GM10248 (cell line): ENCODE data around the gene PTPN2.

ENCODE experiments used
- CTCF ChIA-PET: fragments of 300-600 bp; sonication (Branson Sonifier 250); formaldehyde crosslinking; extraction: SDS; loops from one replicate; lab custom pipeline; 2021; ENCODE audit warnings: antibody characterized with exemption; lab: Yijun Ruan, JAX
- POLR2A ChIA-PET: fragments of 350-650 bp; sonication (Branson Sonifier 250); formaldehyde crosslinking; extraction: SDS; loops from one replicate; lab custom pipeline; 2020; ENCODE audit warnings: antibody characterized with exemption; lab: Yijun Ruan, JAX
- DNase-seq: peaks from one replicate; pipeline ENCODE4 v3.0.0; 2012; ENCODE audit errors: extremely low spot score
- TF ChIP-seq, protein P1 (sequence below): IDR thresholded peaks from 2 replicates; pipeline ENCODE4 v1.5.1; 2012; ENCODE audit warnings: mild to moderate bottlenecking, low read depth; ENCODE audit errors: extremely low read depth, missing control alignments, control extremely low read depth

Gene PTPN2

GRCh38 chr18:12811191-12811950, 72.7 kb downstream of the PTPN2 start:
- TF ChIP-seq, protein P1, sequence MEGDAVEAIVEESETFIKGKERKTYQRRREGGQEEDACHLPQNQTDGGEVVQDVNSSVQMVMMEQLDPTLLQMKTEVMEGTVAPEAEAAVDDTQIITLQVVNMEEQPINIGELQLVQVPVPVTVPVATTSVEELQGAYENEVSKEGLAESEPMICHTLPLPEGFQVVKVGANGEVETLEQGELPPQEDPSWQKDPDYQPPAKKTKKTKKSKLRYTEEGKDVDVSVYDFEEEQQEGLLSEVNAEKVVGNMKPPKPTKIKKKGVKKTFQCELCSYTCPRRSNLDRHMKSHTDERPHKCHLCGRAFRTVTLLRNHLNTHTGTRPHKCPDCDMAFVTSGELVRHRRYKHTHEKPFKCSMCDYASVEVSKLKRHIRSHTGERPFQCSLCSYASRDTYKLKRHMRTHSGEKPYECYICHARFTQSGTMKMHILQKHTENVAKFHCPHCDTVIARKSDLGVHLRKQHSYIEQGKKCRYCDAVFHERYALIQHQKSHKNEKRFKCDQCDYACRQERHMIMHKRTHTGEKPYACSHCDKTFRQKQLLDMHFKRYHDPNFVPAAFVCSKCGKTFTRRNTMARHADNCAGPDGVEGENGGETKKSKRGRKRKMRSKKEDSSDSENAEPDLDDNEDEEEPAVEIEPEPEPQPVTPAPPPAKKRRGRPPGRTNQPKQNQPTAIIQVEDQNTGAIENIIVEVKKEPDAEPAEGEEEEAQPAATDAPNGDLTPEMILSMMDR: no peak
- DNase-seq: no peak
- POLR2A ChIA-PET: no interaction called here
- CTCF ChIA-PET: interaction anchor here (0.9 to 2.6 kb wide), 6 partner anchors 9 to 82 kb away, joined by 3 to 8 read pairs (median 4); no protein-coding TSS in a partner anchor

GRCh38 chr18:12803069-12803936, 80.7 kb downstream of the PTPN2 start:
- CTCF ChIA-PET: interaction anchor here (0.7 to 1.6 kb wide), 4 partner anchors 8 to 76 kb away, joined by 3 to 4 read pairs (median 4); no protein-coding TSS in a partner anchor

GRCh38 chr18:12802538-12802937, 81.5 kb downstream of the PTPN2 start:
- ChIA-PET POLR2A (no interaction called here), CTCF (interaction anchor here (1.1 to 1.6 kb wide), 3 partner anchors 9 to 76 kb away, joined by 3 to 4 read pairs (median 3); no protein-coding TSS in a partner anchor)
- no peak for DNase-seq
- TF ChIP-seq, protein P1: no peak

More at GRCh38 chr18:12803069-12803936, 80.7 kb downstream of the PTPN2 start:
- POLR2A ChIA-PET: interaction anchor here (0.6 kb wide), 1 partner anchor 804 kb away, joined by 6 read pairs; no protein-coding TSS in a partner anchor
- TF ChIP-seq, protein P1: no peak
- DNase-seq: no peak

- CTCF ChIA-PET: interaction anchor here (1.0 to 1.2 kb wide), 6 partner anchors 9 to 137 kb away, joined by 3 read pairs; no protein-coding TSS in a partner anchor
- TF ChIP-seq, protein P1: no peak
- POLR2A ChIA-PET: no interaction called here
- no peak for DNase-seq
Measured at GRCh38 chr18:12796448-12796847, 87.6 kb downstream of the PTPN2 start.

GRCh38 chr18:12791610-12792009, 92.4 kb downstream of the PTPN2 start:
- TF ChIP-seq, protein P1: no peak
- no peak for DNase-seq
- CTCF ChIA-PET: no interaction called here
- POLR2A ChIA-PET: no interaction called here

GRCh38 chr18:12786669-12787068, 97.4 kb downstream of the PTPN2 start:
- TF ChIP-seq, protein P1: no peak
- POLR2A ChIA-PET: no interaction called here
- CTCF ChIA-PET: interaction anchor here (0.7 kb wide), 1 partner anchor 9 kb away, joined by 3 read pairs; no protein-coding TSS in a partner anchor
- no peak for DNase-seq
